Stomach (tissue), 4 donors: ENCODE measurements around the gene HOXB8.

ENCODE experiments used
- POLR2A ChIP-seq, 4 donors: fragments of 450-650 bp; IDR thresholded peaks; one replicate each; pipeline ENCODE4 v1.6.1; 2016; ENCODE audit warnings: antibody characterized with exemption in 4 of 4, control low read depth in 2 of 4, mild to moderate bottlenecking in 1 of 4, moderate library complexity in 1 of 4
- POLR2AphosphoS5 ChIP-seq, 3 donors: sonication (generic); formaldehyde crosslinking; IDR thresholded peaks; one replicate each; pipeline ENCODE4 v1.6.1; 2016; ENCODE audit warnings: antibody characterized with exemption in 3 of 3
- TF ChIP-seq, protein P1 (sequence below), 7 experiments: fragments of 450-650 bp in 4 of 7; fragments of 200-600 bp in 3 of 7; sonication (generic) in 3 of 7; IDR thresholded peaks; one replicate each; pipeline ENCODE4 v1.5.1; 2016 to 2019; ENCODE audit warnings: antibody characterized with exemption in 7 of 7, control low read depth in 2 of 7, mild to moderate bottlenecking in 1 of 7

GRCh38 chr17:48595278-48595999 is 19.7 kb downstream of the HOXB8 start:
- TF ChIP-seq, protein P1, sequence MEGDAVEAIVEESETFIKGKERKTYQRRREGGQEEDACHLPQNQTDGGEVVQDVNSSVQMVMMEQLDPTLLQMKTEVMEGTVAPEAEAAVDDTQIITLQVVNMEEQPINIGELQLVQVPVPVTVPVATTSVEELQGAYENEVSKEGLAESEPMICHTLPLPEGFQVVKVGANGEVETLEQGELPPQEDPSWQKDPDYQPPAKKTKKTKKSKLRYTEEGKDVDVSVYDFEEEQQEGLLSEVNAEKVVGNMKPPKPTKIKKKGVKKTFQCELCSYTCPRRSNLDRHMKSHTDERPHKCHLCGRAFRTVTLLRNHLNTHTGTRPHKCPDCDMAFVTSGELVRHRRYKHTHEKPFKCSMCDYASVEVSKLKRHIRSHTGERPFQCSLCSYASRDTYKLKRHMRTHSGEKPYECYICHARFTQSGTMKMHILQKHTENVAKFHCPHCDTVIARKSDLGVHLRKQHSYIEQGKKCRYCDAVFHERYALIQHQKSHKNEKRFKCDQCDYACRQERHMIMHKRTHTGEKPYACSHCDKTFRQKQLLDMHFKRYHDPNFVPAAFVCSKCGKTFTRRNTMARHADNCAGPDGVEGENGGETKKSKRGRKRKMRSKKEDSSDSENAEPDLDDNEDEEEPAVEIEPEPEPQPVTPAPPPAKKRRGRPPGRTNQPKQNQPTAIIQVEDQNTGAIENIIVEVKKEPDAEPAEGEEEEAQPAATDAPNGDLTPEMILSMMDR (IDR thresholded peaks at IDR 0.05) = no peak
- TF ChIP-seq POLR2A (IDR thresholded peaks at IDR 0.05) (no peak), POLR2AphosphoS5 (IDR thresholded peaks at IDR 0.05) (no peak)
